GM19438 (cell line): ENCODE data around the gene BST2.
"Not testable (repeated sequence)": the region's sequence is repeated elsewhere in the genome, so short reads cannot be mapped to it uniquely, and the experiment has no call there.

Experiments used
- ATAC-seq: cut with Tn5 transposase; IDR thresholded peaks from one replicate; pipeline ENCODE4 v1.9.1; 2021; ENCODE audit warnings: low read depth; ENCODE audit not compliant: unreplicated experiment

The BST2 gene

GRCh38 chr19:17390665-17391370 lies 14.6 kb downstream of the BST2 start:
- ATAC-seq = peak; percentile 85

GRCh38 chr19:17389957-17390664 lies 15.3 kb downstream of the BST2 start:
- ATAC-seq = no peak

GRCh38 chr19:17389288-17389687 lies 16.1 kb downstream of the BST2 start:
- no peak for ATAC-seq

- no peak for ATAC-seq
These were observed 19.4 kb downstream of the BST2 start for GRCh38 chr19:17385878-17386611.

- no peak for ATAC-seq
These were observed 24.8 kb downstream of the BST2 start for GRCh38 chr19:17380426-17381138.

GRCh38 chr19:17379221-17379631 lies 26.2 kb downstream of the BST2 start:
- no peak for ATAC-seq

- no peak for ATAC-seq
These were observed 27.2 kb downstream of the BST2 start for GRCh38 chr19:17378271-17378670.

- ATAC-seq = no peak
These were observed 28.4 kb downstream of the BST2 start, which contains the start of gene PLVAP for GRCh38 chr19:17376935-17377600. Gene PLVAP, minus strand, starts transcription at chr19:17377342. Its CDS starts 54 bp downstream, at chr19:17377288.

- peak; percentile 79 for ATAC-seq
These were observed 35.3 kb downstream of the BST2 start for GRCh38 chr19:17370026-17370587.

GRCh38 chr19:17365361-17365760 lies 40.1 kb downstream of the BST2 start:
- ATAC-seq = no peak

GRCh38 chr19:17363852-17364605 lies 41.4 kb downstream of the BST2 start:
- ATAC-seq = not testable (repeated sequence)

- no peak for ATAC-seq
These were observed 45.3 kb downstream of the BST2 start for GRCh38 chr19:17359905-17360800.

GRCh38 chr19:17358395-17358794 lies 47.0 kb downstream of the BST2 start:
- ATAC-seq = no peak

GRCh38 chr19:17357724-17358123 lies 47.7 kb downstream of the BST2 start:
- no peak for ATAC-seq

GRCh38 chr19:17357078-17357666 lies 48.3 kb downstream of the BST2 start:
- ATAC-seq = no peak

- no peak for ATAC-seq
These were observed 52.0 kb downstream of the BST2 start for GRCh38 chr19:17353386-17353785.
